NB4 (cell line): Measurements from ENCODE around the gene FOCAD.

ENCODE experiments used
- CTCF ChIP-seq: IDR thresholded peaks from one replicate; pipeline ENCODE4 v1.5.1; 2012; ENCODE audit warnings: low read depth, low read length
- POLR2A ChIP-seq: IDR thresholded peaks from 2 replicates; pipeline ENCODE4 v1.6.1; 2011; ENCODE audit warnings: mild to moderate bottlenecking; ENCODE audit not compliant: insufficient read length; ENCODE audit errors: extremely low read depth

- TF ChIP-seq CTCF: no peak
- no peak for TF ChIP-seq POLR2A
Observed at GRCh38 chr9:20671635-20672034, 12.4 kb upstream of the FOCAD start.
